PFSK-1 (cell line): ENCODE data around the gene C11orf91.

Experiments used
- POLR2AphosphoS5 ChIP-seq: IDR thresholded peaks from 2 replicates; pipeline ENCODE4 v1.6.1; 2012; ENCODE audit warnings: low read depth, mild to moderate bottlenecking, control low read depth, low read length, moderate library complexity
- REST ChIP-seq, 2 experiments: IDR thresholded peaks; 2 replicates each; pipeline versions ENCODE4 v1.6.1 to v1.8.0; 2011 to 2012; ENCODE audit warnings: low read depth in 2 of 2, low read length in 2 of 2, control low read depth in 1 of 2, inconsistent platforms in 1 of 2, mild to moderate bottlenecking in 1 of 2, moderate library complexity in 1 of 2; ENCODE audit not compliant: insufficient read depth in 1 of 2
- TAF1 ChIP-seq: IDR thresholded peaks from 2 replicates; pipeline ENCODE4 v1.6.1; 2012; ENCODE audit warnings: low read length, control low read depth, borderline replicate concordance; ENCODE audit not compliant: insufficient read depth

GRCh38 chr11:33665350-33666106, 35.1 kb downstream of the C11orf91 start:
- no peak for TF ChIP-seq POLR2AphosphoS5
- no peak for TF ChIP-seq TAF1
- no peak for TF ChIP-seq REST (IDR thresholded peaks at IDR 0.05; ENCODE audit: insufficient read depth in 1 of 2, low read depth in 2 of 2, low read length in 2 of 2)
